ENCODE data around the gene HSPG2.

GRCh38 chr1:21904454-21904703 is 32.7 kb downstream of the HSPG2 start:
- TF ChIP-seq EZH2 (IDR thresholded peaks at IDR 0.05; ENCODE audit: borderline replicate concordance, insufficient read depth, low read depth, low read length, poor library complexity, severe bottlenecking), result no peak
- TF ChIP-seq, protein P1, sequence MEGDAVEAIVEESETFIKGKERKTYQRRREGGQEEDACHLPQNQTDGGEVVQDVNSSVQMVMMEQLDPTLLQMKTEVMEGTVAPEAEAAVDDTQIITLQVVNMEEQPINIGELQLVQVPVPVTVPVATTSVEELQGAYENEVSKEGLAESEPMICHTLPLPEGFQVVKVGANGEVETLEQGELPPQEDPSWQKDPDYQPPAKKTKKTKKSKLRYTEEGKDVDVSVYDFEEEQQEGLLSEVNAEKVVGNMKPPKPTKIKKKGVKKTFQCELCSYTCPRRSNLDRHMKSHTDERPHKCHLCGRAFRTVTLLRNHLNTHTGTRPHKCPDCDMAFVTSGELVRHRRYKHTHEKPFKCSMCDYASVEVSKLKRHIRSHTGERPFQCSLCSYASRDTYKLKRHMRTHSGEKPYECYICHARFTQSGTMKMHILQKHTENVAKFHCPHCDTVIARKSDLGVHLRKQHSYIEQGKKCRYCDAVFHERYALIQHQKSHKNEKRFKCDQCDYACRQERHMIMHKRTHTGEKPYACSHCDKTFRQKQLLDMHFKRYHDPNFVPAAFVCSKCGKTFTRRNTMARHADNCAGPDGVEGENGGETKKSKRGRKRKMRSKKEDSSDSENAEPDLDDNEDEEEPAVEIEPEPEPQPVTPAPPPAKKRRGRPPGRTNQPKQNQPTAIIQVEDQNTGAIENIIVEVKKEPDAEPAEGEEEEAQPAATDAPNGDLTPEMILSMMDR (IDR thresholded peaks at IDR 0.05), result no peak

All from B cell (primary cell).